PFSK-1 (cell line): ENCODE data around the gene DHRS11.
A peak's percentile ranks its signal among the peaks of the same experiment; 100 is the strongest.

ENCODE experiments used
- FOXP2 ChIP-seq: optimal IDR thresholded peaks from 2 replicates; pipeline ENCODE3; 2011; ENCODE audit warnings: borderline replicate concordance, control low read depth, inconsistent platforms; ENCODE audit not compliant: insufficient read depth; ENCODE audit errors: extremely low read length, extremely low read depth
- POLR2AphosphoS5 ChIP-seq: IDR thresholded peaks from 2 replicates; pipeline ENCODE4 v1.6.1; 2012; ENCODE audit warnings: low read depth, mild to moderate bottlenecking, control low read depth, low read length, moderate library complexity
- SIN3A ChIP-seq: IDR thresholded peaks from 2 replicates; pipeline ENCODE4 v1.6.1; 2012; ENCODE audit warnings: mild to moderate bottlenecking, low read length, moderate library complexity, borderline replicate concordance; ENCODE audit not compliant: insufficient read depth
- TAF1 ChIP-seq: IDR thresholded peaks from 2 replicates; pipeline ENCODE4 v1.6.1; 2012; ENCODE audit warnings: low read length, control low read depth, borderline replicate concordance; ENCODE audit not compliant: insufficient read depth
- TF ChIP-seq, protein P1 (sequence below), 2 experiments: IDR thresholded peaks; 2 replicates each; pipeline versions ENCODE4 v1.6.1 to v1.8.0; 2011 to 2012; ENCODE audit warnings: low read depth in 2 of 2, low read length in 2 of 2, control low read depth in 1 of 2, inconsistent platforms in 1 of 2, mild to moderate bottlenecking in 1 of 2, moderate library complexity in 1 of 2; ENCODE audit not compliant: insufficient read depth in 1 of 2

The DHRS11 gene

GRCh38 chr17:36623281-36623680 lies 31.6 kb downstream of the DHRS11 start:
- no peak for TF ChIP-seq FOXP2
- TF ChIP-seq TAF1 = no peak
- TF ChIP-seq SIN3A = no peak
- TF ChIP-seq, protein P1, sequence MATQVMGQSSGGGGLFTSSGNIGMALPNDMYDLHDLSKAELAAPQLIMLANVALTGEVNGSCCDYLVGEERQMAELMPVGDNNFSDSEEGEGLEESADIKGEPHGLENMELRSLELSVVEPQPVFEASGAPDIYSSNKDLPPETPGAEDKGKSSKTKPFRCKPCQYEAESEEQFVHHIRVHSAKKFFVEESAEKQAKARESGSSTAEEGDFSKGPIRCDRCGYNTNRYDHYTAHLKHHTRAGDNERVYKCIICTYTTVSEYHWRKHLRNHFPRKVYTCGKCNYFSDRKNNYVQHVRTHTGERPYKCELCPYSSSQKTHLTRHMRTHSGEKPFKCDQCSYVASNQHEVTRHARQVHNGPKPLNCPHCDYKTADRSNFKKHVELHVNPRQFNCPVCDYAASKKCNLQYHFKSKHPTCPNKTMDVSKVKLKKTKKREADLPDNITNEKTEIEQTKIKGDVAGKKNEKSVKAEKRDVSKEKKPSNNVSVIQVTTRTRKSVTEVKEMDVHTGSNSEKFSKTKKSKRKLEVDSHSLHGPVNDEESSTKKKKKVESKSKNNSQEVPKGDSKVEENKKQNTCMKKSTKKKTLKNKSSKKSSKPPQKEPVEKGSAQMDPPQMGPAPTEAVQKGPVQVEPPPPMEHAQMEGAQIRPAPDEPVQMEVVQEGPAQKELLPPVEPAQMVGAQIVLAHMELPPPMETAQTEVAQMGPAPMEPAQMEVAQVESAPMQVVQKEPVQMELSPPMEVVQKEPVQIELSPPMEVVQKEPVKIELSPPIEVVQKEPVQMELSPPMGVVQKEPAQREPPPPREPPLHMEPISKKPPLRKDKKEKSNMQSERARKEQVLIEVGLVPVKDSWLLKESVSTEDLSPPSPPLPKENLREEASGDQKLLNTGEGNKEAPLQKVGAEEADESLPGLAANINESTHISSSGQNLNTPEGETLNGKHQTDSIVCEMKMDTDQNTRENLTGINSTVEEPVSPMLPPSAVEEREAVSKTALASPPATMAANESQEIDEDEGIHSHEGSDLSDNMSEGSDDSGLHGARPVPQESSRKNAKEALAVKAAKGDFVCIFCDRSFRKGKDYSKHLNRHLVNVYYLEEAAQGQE (IDR thresholded peaks at IDR 0.05; ENCODE audit: insufficient read depth in 1 of 2, low read depth in 2 of 2, low read length in 2 of 2) = no peak
- TF ChIP-seq POLR2AphosphoS5 = no peak

DNA sequence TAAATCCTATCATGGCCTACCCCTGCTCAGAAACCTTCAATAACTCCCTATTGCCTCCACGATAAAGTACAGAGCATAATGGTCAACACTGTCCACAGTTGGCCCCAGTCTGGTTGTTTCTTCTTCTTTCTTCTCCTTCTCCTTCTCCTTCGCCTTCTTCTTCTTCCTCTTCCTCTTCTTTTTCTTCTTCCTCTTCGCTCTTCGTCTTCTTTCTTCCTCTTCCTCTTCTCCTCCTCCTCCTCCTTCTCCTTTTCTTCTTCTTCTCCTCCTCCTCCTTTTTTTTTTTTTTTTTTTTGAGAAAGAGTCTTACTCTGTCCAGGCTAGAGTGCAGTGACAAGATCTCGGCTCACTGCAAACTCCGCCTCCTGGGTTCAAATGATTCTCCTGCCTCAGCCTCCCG lies 33.5 kb downstream of the DHRS11 start:
- TF ChIP-seq TAF1 = no peak
- no peak for TF ChIP-seq SIN3A
- TF ChIP-seq FOXP2 = no peak
- no peak for TF ChIP-seq POLR2AphosphoS5
- TF ChIP-seq, protein P1 (IDR thresholded peaks at IDR 0.05; ENCODE audit: insufficient read depth in 1 of 2, low read depth in 2 of 2, low read length in 2 of 2) = no peak

DNA sequence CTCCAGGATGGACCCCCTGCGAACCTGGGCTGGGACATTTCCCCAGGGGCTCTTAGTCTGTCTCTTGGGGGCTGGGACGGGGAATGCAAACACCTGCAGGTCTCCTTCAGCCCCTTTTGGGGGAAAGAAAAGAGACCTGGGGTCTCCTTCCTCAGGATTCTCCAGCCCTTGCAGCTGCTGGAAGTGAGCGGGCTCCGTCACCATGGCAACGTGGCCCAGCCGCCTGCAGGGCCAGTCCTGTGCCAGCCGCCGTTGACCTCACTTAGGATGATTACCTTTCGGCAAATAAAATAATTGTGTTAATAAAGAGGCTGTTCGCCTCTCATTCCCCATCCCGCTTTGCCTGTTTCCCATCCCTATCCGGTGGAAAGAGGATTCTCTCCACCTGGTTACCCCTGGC lies 35.4 kb downstream of the DHRS11 start:
- TF ChIP-seq, protein P1 (IDR thresholded peaks at IDR 0.05; ENCODE audit: insufficient read depth in 1 of 2, low read depth in 2 of 2, low read length in 2 of 2) = no peak
- TF ChIP-seq FOXP2 (no peak), SIN3A (no peak), POLR2AphosphoS5 (no peak), TAF1 (no peak)

DNA sequence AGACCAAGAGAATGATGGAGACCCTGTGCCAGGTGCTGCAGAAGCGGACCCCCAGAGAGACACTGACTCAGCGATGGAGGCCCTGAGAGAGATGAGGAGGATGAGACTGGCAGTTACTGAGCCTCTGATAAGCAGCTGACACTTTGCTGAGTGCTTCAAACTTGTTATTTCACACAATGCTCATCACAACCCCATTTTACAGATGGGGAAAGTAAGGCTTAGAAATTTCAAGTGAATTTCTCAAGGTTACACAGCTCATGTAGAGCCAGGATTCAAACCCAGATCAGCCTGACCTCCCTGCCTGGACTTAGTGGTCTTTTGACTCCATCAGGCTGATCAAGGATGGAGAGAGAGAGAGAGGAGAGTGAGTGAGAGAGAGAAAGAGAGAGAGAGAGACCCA lies 36.9 kb downstream of the DHRS11 start:
- TF ChIP-seq, protein P1 (IDR thresholded peaks at IDR 0.05; ENCODE audit: insufficient read depth in 1 of 2, low read depth in 2 of 2, low read length in 2 of 2) = no peak
- TF ChIP-seq FOXP2 (no peak), TAF1 (no peak), SIN3A (no peak), POLR2AphosphoS5 (no peak)

GRCh38 chr17:36629252-36629847 lies 37.7 kb downstream of the DHRS11 start:
- TF ChIP-seq POLR2AphosphoS5 = no peak
- peak; percentile 65 for TF ChIP-seq FOXP2
